Stimulated activated CD4-positive, alpha-beta T cell treated with anti-CD3 and anti-CD28 coated beads, Interleukin-12 subunit alpha, Interleukin-12 subunit beta, amount 100 ng/mL, for 24 hours (primary cell): Measurements from ENCODE around the gene GRM5.
A peak's percentile ranks its signal among the peaks of the same experiment; 100 is the strongest.
"Not testable (repeated sequence)": the region's sequence is repeated elsewhere in the genome, so short reads cannot be mapped to it uniquely, and the experiment has no call there.

Experiments
- DNase-seq, 2 experiments: peaks; one replicate each; pipeline ENCODE4 v3.0.0-alpha.2; 2020; ENCODE audit warnings: low read depth in 2 of 2

GRM5 gene

DNA sequence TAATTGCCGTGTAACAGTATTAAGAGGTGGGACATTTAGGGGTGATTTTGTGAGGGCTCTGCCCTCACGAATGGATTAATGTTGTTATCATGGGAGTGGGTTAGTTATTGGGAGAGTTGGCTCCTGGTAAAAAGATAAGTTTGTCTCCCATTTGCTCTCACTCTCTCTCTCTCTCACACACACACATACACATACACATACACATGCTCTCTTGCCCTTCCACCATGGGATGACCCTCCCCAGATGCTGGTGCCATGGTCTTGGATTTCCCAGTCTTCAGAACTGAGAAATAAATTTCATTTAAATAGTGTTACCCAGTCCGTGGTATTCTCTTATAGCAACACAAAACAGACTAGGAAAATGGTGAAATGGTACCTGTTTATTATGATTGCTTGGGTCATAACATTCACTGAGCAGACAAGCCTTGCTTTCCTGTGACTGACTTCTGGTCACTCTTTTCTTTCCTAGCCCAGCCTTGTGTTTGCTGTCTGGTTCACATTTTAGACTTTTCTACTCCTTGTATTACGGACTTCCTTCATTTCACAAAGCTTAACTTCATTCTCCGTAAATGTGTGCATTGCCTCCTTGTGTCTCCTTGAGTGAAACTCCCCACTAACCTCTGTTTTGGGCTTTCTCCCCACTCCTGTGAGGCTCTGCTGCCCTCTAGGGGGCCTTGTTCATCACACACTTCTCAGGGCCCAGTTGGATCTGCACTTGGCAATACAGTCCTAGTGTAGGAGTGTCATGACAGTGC lies 521.7 kb downstream of the GRM5 start:
- DNase-seq, result peak; percentile 55 to 67

DNA sequence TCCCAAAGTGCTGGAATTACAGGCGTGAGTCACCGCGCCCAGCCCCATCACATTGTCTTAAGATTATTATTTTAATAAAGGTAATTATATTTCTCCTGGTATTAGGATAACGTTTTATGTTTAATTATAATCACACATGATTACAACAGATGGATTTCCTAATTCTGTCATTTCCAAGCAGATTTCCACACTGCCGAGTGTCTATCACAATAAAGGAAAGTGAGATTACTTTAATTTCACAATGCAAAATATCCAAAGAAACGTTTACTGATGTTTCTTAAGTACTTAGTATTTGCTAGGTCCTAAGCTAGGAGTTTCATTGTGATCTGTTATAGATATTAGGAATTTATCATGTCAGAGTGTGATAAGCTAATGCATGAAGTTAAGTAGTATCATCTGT lies 524.8 kb downstream of the GRM5 start:
- DNase-seq, result no peak

GRCh38 chr11:88538098-88538497 lies 527.7 kb downstream of the GRM5 start:
- no peak for DNase-seq

- DNase-seq, result no peak
Observed at GRCh38 chr11:88537613-88538012, 528.2 kb downstream of the GRM5 start.

- DNase-seq, result no peak
Observed at GRCh38 chr11:88536616-88537265, 529.0 kb downstream of the GRM5 start.

DNA sequence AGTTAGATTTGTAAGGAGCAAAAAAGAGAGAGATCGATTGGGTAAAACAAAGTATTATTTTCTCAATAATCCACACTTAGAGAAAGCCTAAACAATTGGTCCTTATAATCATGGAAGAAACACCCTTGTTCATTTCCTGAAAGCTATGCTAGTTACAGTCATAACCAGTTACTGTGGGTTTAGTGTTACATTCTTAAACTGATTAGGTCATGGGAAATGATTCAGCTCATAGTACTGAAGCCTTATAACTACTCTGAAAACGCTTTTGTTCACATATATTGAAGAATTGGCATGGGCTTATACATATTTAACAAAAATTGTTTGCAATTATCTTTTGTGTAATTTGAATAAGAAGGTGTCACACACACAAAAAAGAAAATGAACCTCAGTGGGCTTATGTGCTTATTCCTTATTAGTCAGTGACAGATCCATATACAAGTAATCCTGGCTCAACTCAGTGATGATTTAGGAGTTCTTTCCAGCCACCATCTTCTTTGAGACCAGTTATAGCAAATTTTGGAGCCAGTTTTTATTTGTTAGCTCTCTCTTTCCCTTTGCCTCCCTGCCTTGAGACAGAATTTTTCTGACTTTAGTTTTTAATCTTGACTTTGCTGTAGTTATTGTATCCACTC lies 529.8 kb downstream of the GRM5 start:
- DNase-seq, result no peak

DNA sequence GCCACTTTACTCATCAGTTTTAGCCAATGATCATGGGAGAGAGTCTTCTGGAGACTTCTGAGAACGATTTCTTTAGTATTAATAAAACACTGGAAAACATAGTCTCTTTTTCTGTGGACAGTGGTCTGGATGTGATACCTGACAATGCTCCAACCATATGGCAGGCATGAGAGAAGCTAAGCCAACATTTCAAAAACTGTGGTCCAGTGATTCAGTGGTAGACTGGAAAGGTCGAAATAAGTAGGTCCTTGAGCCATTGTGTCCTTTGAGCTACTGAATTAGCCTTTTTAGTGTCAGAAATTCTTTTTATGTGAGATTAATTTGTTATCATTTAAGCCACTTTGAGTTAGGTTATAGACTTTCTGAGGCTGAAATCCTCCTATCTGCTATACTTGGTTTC lies 530.5 kb downstream of the GRM5 start:
- DNase-seq, result no peak

DNA sequence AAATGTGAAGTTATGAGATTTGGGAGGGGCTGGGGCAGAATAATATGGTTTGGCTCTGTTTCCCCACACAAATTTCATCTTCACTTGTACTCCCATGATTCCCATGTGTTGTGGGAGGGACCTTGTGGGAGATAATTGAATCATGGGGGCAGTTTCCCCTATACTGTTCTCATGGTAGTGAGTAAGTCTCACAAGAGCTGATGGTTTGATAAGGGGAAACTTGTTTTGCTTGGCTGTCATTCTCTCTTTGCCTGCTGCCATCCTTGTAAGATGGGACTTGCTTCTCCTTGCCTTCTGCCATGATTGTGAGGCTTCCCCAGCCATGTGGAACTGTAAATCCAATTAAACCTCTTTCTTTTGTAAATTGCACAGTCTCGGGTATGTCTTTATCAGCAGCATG lies 531.1 kb downstream of the GRM5 start:
- not testable (repeated sequence) for DNase-seq

GRCh38 chr11:88534185-88534584 lies 531.6 kb downstream of the GRM5 start:
- DNase-seq, result no peak

GRCh38 chr11:88533001-88533400 lies 532.8 kb downstream of the GRM5 start:
- no peak for DNase-seq

DNA sequence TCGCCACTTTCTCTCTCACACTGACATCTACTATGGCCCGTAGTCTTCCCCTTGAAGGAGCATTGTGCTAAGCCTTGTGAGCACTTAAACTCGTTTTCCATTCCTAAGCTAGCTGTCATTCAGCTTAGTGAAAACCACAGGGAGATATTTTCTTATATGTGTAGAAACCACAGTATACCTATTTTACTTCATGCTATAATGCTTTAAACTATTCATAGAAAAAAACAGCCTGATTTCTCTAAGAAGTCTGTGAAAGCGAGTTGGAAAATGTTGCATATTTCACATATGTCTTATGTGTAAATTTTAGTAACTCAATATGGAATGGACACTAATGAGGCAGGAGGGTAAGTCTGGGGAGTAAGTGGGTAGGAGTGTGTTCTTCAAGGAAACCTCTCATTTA lies 534.0 kb downstream of the GRM5 start:
- no peak for DNase-seq

DNA sequence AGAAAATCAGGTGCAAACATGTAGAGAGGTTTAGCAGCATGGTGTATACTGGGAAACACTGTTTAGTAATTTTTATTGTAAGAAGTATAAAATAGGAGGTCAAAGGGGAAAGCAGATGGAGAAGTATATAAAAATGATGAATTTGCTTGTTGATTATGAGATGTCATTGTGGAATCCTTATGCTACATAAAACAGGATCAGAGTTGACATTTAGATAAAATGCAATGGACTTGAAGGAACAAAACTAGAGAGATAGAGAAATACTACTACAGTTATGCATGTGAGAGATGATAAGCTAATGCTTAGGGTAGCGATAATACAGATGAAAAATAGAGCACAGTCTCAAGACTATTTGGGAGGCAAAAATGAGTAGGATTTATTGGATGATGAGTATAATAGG lies 536.4 kb downstream of the GRM5 start:
- DNase-seq, result no peak

- no peak for DNase-seq
Observed at GRCh38 chr11:88523386-88524071, 542.3 kb downstream of the GRM5 start.

DNA sequence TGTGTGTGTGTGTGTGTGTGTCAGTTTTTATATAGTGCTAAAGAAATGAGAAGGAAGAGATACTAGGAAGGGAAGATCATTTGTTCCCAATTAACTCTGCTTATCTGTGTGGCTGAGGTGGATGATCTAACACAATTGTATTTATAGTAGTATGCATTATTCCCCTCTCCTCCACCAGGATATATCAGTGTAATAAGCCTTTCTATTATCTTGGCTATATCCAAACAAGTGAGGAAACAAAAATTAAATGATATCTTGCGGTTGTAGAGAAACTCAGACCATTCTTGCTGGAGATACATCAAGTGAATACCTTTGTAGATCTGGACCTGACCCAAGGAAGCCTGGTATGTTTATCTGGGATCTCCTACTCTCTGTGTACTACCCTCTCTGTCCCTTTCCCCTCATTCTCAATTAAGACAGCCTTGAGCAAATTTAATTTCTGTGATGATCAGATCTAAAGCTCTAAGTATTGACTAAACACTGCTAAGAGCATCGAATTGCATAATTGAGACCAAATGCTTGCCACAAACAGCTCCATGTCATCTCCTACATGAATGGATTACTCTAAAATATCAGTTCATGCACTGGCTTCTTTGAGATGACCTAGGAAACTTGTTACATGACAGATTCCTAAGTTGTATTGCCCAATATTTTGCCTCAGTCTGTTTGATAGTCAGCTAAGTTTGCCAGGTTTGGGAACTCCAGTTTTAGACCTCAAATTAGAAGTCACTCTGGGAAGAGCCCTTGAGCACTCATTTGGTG lies 543.0 kb downstream of the GRM5 start:
- no peak for DNase-seq

DNA sequence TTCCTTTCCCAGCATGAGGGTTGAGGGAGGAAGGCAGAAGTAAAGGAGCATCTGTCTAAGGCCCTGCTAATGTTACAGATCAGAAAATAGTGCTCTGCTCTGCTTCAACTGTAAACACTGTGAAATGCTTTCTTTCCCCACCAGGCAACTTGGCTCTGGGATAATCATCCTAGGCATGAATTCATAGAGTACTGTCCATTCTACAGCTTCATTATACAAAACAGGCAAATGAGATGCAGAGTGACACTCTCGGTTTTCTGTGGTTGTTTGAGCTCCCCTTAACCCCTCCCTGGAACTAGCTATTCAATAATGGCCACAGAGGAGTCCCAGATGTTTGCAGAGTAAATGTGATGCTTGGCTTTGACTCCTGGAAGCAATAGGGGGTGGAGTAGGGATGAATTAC lies 544.0 kb downstream of the GRM5 start:
- DNase-seq, result no peak

DNA sequence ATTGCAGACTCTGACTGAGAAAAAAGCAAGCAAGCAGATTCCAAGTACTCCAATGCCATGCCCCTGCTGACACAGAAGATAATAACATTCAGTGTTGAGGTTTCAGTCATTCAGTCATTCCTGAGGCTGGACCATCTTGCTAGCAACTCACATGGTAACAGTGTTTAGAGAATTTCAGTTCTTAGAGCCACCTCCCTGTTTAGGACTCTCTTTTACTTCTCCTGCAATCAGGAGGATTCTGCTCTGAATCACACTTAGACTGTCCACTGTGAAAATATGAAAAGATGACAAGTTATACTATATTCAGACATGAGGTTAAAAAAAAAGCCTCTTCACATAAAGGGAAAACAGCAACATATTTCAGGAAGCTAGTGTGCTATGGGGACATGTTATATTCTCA lies 544.4 kb downstream of the GRM5 start:
- no peak for DNase-seq

DNA sequence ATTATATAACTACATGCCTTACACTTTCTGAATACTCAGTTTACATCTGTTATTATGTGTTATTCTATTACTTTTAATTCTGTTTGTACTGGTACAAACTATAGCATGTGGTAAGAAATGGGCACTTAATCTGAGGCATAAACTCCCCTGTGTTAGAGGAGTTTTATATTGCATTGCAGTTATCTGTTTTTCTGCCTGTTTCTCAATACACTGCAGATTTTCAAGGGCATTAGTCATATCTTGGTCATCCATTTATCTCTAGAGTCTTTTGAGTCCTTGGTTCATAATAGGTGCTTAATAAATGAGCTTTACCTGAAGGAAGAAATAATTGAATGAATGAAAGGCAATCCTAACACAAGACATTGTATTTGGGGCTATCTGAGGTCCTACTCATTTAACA lies 545.4 kb downstream of the GRM5 start:
- DNase-seq, result no peak

- no peak for DNase-seq
Observed at GRCh38 chr11:88515002-88515401, 550.8 kb downstream of the GRM5 start.

DNA sequence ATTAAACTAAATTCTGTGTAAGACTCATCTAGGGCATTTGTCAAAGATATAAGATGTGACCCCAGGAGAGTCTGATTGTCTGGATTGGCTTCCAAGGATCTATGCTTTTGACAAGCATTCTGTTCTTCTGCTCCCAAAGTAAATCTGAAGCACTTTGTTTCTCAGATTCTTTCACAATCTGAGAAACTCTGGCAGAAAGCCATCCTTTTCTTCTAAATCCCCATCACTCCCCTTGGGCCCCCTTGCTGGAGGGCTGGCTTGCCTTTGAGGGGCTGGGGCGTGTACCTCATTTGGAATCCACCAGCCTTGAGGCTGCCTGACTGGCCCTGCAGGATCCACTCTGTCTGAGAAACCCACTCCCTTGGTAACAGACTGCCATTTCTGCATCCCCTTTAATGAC lies 554.8 kb downstream of the GRM5 start:
- DNase-seq, result no peak

DNA sequence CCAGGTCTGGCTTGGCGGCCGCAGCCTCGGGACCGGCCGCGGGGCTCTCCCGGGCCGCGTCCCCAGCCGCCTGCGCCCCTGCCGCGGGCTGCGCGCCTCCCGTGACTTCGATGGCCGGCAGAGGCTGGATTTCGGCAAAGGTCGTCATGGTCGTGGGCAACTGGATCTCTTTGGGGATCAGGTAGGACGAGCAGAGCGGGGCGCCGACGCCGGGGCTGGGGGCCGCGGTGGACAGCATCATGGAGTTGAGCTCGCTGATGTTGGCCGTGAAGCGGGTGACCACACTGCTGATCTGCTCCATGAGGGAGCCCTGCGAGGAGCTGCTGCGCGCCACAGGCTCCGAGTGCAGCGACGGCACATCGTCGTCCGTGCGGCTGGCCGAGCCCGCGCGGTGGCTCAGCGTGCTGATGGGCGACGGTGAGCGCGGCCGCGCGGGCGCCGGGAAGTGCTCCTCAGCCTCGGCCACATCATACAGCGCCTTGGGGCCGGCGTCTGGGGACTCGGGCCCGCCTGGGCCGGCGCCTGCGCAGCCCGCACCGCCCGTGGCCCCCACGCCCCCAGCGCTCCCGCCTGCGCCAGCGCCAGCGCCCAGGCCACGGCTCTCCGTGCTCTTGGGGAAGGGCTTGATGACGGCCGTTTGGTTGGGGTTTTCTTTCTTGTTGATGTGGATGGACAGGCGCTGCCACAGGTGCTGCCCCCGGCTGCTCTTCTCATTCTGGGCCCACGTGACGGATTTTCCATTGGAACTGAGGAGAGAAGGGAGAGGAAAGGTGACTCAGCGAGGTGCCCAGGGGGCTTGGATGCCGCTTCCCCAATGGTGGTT lies 556.8 kb downstream of the GRM5 start:
- DNase-seq, result no peak

GRCh38 chr11:88508418-88508758 lies 557.4 kb downstream of the GRM5 start:
- DNase-seq, result no peak
